Thyroid gland (tissue), 4 donors: ENCODE data around the gene EPB41L1.

Experiments used
- POLR2A ChIP-seq, 2 donors: fragments of 450-650 bp; IDR thresholded peaks; one replicate each; pipeline ENCODE4 v1.6.1; 2017; ENCODE audit warnings: antibody characterized with exemption in 2 of 2, mild to moderate bottlenecking in 2 of 2, moderate library complexity in 1 of 2
- TF ChIP-seq, protein P1 (sequence below), 6 experiments: fragments of 200-600 bp in 3 of 6; fragments of 450-650 bp in 3 of 6; sonication (generic) in 3 of 6; IDR thresholded peaks; one replicate each; pipeline ENCODE4 v1.5.1; 2016 to 2019; ENCODE audit warnings: antibody characterized with exemption in 6 of 6, mild to moderate bottlenecking in 2 of 6, inconsistent platforms in 1 of 6, moderate library complexity in 1 of 6

DNA sequence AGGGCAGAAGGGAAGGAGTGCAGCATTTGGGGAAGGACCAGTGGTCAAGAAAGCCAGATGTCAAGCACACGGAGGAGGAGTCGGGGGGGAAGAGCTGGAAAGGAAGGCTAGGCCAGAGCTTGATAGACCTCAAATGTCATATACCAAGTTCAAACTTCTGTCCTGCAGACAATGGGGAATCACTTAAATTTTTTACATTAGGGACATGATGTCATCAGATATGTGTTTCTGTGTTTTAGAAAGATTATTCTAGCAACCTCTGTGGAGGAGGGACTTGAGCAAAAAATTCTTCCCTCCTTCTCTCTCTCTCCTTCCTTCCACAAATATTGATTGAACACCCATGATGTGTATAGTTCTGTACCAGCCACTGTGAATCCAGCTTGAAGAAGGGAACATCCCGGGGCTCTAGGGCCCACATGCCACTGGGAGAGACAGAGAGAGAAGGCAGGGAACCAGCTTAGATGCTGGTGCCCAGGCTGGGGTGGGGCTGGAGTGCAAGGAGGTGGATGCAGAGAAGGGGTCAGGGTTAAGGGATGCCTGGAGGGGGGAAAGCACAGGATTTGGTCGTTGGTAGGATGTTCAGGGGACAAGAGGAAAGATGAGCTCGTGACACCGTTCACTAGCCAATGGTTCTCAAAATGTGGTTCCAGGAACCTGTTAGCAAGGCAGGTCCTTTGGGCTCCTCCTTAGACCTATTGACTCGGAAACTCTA lies 61.9 kb downstream of the EPB41L1 start:
- TF ChIP-seq, protein P1, sequence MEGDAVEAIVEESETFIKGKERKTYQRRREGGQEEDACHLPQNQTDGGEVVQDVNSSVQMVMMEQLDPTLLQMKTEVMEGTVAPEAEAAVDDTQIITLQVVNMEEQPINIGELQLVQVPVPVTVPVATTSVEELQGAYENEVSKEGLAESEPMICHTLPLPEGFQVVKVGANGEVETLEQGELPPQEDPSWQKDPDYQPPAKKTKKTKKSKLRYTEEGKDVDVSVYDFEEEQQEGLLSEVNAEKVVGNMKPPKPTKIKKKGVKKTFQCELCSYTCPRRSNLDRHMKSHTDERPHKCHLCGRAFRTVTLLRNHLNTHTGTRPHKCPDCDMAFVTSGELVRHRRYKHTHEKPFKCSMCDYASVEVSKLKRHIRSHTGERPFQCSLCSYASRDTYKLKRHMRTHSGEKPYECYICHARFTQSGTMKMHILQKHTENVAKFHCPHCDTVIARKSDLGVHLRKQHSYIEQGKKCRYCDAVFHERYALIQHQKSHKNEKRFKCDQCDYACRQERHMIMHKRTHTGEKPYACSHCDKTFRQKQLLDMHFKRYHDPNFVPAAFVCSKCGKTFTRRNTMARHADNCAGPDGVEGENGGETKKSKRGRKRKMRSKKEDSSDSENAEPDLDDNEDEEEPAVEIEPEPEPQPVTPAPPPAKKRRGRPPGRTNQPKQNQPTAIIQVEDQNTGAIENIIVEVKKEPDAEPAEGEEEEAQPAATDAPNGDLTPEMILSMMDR (IDR thresholded peaks at IDR 0.05) = no peak
- no peak for TF ChIP-seq POLR2A (IDR thresholded peaks at IDR 0.05)
